GM03348 (cell line): ENCODE results near the gene CARMIL1.

Experiments used
- DNase-seq: peaks from one replicate; pipeline ENCODE4 v3.0.0; 2012; ENCODE audit warnings: low spot score

The CARMIL1 gene

GRCh38 chr6:25615471-25615870 lies 336.3 kb downstream of the CARMIL1 start:
- DNase-seq: no peak

- no peak for DNase-seq
These were observed 338.8 kb downstream of the CARMIL1 start for GRCh38 chr6:25617997-25618396.

DNA sequence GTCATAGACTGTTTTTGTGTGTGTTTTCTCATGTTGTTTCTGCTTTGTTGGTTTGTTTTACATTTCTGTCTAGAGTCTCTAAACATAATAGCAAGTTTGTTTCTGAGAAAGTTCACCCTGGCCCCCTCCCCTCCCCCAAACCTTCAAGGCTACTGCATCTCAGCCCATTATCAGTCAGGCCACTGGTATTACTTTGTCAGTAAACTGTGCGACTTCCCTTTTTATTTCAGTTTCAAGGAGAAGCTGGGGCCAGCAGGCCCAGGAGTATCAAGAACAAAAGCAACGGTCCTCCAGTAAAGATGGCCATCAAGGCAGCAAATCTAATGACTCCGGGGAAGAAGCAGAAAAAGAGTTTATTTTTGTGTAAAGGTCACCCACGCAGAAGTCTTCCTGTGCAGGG lies 340.0 kb downstream of the CARMIL1 start:
- DNase-seq: no peak

DNA sequence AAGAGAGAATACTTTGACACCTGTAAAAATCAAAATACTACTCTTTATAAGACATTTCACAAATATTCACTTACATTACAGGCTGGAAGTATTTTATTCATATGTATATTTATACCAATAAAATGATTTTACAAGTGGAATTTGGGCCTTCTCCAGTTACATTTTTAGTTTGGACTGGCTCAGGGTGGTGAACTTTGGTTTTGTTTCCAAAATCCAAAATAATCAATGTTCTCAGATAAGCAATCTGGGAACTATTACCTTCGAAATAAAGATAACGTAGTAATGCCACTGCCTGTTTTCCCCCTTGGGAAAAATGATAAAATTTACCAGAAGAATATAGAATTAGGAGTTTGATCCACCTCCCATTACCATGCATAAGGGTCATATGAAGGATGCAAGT lies 341.2 kb downstream of the CARMIL1 start:
- no peak for DNase-seq

DNA sequence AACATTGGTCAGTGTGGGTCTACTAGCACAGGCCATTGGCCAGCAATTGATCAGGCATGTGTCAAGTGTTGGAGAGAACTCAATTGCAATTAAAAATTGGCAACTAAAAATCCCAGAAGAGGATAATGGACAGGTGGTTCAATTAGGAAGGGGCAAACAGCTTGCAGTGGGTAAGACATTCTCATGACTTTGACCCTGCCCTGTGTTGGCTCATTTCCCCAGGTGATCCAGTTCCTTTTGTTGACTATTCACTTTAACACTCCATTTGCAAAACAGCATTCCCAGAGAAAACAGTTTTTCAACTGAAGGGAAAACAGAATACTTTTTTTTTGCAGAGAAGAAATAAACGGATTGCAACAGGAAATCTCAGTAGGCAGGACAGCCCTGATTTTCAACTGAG lies 343.9 kb downstream of the CARMIL1 start:
- no peak for DNase-seq

DNA sequence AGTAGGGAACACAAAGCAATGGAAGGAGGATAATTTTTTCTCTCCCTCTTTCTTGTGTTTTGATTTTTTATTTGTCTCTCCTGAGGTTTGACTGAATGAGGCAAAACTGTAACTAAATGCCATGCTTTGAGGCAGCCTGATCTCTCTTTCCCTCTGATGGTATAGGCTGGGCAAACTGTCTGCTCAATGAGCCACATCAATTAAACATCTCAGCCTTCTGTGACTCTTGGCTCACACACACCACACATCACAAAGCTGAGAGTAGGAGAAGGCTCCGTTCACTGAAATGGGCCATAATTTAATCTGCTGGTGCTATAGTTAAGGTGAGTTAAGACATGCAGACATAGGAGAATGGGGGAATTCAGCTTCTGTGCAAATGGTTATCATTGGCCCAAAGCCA lies 344.7 kb downstream of the CARMIL1 start:
- DNase-seq: no peak

DNA sequence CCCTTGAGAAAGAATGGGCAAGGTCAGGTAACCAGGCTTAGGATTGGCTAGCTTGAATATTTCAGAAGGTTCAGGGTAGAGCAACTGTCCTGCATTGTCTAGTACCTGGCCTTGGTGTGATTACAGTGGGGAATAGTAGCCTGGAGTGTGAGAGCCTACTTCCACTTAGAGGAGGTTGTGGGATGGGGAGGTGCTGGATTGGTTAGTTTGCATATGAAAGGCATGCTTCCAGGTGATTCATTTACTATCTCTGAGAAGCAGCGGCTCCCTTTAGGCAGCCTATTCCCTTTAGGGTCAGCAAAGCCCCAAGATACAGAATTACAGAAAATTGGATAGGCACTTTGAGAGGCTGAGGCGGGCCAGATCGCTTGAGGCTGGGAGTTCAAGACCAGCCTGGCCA lies 347.8 kb downstream of the CARMIL1 start:
- DNase-seq: no peak

DNA sequence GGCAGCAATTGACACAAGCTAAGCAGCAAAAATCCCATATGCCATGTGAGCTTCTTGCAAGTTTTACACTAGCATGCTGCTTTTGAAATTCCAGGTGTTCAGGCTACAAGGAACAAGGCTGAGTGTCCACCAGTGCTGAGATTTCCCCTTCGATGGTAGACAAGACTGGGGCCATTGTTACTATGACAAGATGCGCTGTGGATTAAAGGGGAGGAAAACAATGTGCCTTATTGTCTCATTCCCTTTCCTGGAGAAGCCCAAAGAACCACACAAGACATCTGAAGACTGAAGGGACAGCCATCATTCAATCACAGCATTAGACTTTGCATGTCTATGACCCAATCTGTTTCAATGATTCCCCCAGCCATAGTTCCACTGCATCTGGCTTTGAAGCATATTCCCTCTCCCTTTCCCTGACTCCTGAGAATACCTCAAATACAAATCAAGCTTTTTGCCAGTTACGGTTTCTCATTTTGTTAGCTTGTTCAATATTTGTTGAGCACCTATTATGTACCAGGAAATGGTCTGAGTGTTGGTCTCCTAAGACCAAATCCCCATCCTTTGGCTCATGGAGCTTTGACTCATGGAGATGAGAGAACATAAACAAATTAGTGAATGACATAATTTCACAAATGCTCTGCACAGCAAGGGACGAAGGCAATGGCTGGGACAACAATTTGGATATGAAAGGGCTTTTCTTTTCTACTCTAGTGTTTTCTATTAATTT lies 349.5 kb downstream of the CARMIL1 start:
- DNase-seq: no peak

DNA sequence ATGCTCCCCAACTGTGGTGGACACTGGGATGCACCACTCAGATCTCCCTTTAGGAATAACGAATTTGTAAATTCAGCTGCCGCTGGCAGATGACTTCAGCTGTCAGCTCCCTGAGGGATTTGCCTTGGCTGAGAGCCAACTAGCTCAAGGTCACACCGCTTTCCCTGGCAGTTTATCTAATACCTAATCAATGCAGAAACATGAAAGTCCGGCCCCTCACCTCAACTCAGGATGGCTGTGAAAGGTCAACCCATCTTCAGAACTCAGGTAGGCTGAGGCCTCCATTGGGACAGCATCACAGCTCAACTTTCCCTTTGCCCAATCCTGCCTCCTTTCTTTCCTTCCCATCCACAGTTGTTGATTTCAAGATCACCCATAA lies 350.0 kb downstream of the CARMIL1 start:
- no peak for DNase-seq

DNA sequence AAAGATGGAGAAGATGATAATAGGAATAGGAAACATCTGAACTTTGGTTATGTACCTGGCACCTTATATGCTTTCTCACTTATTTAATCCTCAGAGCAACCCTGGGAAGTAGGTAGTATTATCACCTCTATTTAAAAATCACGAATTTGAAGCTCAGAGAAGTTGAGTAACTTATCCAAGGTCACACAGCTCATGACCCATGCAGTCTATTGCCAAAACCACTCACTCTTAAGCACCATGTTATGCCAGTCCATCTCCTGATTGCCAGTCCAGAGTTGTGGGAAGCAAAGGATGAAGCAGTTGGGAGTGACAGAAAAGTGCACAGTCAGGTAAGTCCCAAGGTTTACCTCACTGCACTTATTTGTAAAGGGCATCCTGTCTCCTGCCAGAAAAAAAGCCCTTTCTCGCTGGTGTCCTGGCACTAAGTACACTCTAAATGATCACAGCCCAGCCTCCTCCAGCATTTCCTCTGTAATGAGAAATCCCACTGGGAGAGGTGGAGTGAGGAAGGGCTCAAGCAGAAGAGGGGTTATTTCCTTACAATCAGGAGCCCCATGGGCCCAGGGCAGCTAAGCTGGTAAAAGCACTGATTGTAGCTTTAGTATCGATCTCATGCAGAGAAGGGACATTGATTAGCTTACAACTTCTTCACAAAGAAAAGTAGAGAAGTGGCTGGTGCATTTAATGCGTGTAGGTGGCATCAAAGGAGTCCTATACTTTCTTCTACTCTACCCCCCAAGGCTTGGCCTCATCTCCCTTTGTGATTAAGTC lies 351.5 kb downstream of the CARMIL1 start:
- no peak for DNase-seq

DNA sequence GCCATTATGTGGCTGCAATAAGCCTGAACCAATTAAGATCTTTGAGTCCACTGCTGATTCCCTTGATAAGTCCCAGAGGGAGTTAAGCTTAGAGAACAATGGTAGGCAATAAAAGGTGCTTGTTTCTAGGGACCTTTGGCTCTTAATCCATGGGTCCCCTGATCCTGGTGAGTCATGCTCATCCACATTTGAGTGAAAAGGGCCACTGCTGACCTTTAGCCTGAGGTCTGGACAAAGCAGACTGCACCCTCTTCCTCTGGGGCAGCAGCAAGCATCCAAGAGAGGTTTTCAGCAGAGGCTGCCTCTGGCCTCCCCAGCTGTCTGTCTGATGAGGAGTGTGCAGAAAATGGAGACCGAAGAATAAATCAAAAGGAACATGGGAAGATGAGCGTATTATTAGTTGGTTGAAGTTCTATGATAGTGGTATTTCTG lies 356.7 kb downstream of the CARMIL1 start:
- no peak for DNase-seq

DNA sequence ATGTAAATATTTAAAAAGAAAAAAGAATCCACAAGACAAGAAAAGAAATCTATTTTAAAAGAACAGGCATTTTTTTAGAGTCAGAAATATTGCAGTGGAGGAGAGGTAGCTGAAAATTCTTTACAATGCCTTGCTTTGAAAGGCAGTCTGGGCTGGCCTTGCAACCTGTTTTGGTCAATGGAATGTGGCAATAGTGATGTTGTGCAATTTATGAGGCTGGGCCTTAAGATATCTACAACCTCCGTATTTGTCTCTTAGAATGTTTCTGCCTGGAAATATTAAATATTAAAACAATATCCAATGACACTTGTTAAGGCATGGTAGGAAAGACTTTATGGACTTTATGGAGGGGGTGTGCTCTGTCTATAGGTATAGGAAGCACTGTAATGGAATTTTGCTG lies 358.0 kb downstream of the CARMIL1 start:
- no peak for DNase-seq

GRCh38 chr6:25637960-25638434 lies 358.8 kb downstream of the CARMIL1 start:
- DNase-seq: no peak

DNA sequence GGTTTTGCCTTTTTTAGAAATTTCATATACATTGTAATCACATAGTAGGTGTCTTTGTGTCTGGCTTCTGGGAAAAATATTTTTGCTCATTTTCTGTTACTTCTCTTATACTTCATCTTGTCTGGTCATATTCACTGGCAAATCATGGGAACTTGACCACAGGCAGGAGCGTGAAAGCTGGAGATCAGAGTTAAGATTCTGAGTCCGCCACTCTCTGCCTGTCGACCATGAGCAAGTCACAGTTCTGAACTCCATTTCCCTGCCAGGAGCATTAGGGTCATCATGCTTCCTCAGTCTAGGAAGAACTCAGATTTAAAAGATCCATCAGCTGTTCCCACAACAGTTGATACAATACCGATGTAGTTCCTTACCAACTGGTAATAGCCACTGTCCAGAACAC lies 360.5 kb downstream of the CARMIL1 start:
- no peak for DNase-seq

DNA sequence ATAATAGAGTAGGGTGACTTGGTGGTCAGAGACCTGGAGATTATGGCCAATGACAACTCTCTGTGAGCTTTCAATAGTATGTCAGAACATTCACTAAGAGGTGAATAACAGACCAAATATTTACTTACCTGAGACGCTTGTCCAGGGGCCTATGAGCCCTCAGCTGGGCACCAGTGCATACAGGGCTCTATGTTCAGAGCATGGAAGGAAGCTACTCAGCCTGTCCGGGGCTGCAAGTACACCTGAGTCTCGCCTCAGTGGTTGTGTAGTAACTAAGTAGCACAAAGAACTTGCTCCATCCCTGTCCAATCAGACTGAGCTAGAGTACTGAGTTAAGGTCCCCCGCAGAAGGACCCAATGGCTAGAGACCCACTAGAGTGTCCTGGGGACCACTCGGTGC lies 361.3 kb downstream of the CARMIL1 start:
- DNase-seq: no peak

- DNase-seq: no peak
These were observed 361.7 kb downstream of the CARMIL1 start for GRCh38 chr6:25640891-25641290.

GRCh38 chr6:25641377-25641776 lies 362.2 kb downstream of the CARMIL1 start:
- no peak for DNase-seq

GRCh38 chr6:25641940-25642666 lies 362.9 kb downstream of the CARMIL1 start:
- no peak for DNase-seq

- no peak for DNase-seq
These were observed 363.6 kb downstream of the CARMIL1 start for GRCh38 chr6:25642667-25643328.

DNA sequence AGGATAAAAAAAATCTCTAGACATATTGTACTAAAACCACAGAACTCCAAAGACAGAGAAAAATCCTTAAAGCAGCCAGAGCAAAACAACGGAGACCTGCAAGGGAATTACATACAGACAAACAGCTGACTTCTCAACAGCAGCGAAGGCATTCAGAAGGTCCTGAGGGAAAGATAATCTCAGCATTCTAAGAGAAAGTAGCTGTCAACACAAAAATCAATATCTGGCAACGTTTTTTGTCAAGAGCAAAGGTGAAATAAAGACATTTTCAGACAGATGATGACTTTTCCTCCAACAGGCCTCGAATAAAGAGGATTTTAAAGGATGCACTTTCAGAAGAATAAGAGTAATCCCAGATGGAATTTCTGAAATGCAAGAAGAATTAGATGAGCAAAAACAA lies 366.7 kb downstream of the CARMIL1 start:
- no peak for DNase-seq

DNA sequence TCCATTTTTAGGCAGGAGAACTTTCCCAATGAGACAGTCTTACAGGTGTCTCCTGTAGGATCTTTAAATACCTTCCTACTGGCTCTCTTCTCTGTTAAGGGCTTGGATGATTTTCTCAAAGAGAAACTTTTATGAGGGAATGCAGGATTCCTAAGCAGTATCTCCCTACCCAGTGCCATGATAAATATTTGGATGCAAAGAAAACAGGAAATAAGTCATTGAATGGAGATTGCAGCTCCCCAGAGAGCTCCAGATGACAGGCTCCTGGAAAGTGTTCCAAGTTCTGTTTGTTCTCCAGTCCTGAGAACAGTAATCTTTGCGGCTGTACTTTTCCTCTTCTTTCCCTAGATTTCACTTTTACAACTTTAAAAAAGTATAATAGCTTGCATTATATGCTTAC lies 370.4 kb downstream of the CARMIL1 start:
- no peak for DNase-seq

- peak; percentile 84 for DNase-seq
These were observed 372.9 kb downstream of the CARMIL1 start, which contains the start of gene SCGN for GRCh38 chr6:25652007-25652515. Gene SCGN, plus strand, starts transcription at chr6:25652215. Its CDS starts 189 bp downstream, at chr6:25652404.
